GM18499 (cell line): ENCODE measurements around the gene KLHL40.

Source experiments
- ATAC-seq: cut with Tn5 transposase; IDR thresholded peaks from one replicate; pipeline ENCODE4 v1.9.1; 2021; ENCODE audit warnings: moderate number of reproducible peaks; ENCODE audit not compliant: insufficient read depth, unreplicated experiment

The KLHL40 gene

DNA sequence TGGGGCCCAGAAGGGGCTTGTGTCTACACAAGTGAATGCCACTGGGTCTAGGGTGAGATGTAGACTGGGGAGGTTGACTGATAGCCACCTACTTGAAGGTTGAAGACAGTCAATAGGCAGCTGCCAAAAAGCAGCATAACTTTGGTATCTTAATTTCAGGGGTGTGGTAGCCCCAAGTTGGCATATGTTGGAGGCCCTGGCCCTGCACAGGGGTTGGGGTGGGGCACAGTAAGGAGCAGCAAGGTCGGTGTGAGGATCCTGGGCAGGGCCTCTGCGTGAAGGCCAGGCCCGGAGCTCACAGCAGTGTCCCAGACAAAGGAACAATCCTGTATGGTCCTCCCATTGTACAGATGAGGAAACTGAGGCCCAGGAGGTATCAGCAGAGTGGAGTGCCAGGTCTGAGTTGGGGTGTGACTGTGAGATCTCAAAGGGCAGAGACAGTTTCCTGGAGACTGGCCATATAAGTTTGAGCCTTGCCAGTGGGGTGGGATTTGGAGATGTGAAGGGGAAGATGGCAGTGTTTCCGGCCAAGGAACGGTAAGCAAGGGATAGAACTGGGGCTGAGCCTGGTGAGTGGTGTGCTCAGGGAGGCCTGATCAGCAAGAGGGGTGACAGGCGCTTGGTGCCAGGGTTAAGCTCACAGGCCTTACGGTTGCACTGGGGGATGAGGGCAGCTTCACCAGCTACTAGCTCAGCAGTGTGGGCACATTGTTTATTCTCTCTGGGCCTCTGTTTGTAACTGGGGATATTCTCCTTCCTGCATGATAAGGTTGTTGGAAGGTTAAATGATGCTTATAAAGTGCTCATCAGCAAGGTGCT is 1.7 kb downstream of the KLHL40 start:
- ATAC-seq: no peak

DNA sequence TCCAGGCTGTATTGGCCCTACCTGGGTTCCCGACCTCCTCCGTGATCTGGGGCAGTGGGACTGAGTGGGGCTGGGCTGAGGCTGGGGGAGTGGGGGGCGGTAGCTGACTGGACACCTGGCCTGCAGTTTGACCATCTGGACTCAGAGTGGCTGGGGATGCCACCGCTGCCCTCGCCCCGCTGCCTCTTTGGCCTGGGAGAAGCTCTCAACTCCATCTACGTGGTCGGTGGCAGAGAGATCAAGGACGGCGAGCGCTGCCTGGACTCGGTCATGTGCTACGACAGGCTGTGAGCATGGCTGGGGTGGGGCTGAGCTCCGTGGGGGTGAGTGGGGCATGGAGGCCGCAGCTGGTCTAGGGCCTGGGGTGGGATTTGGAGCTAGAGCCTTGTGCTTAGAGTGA is 2.7 kb downstream of the KLHL40 start:
- ATAC-seq: no peak

DNA sequence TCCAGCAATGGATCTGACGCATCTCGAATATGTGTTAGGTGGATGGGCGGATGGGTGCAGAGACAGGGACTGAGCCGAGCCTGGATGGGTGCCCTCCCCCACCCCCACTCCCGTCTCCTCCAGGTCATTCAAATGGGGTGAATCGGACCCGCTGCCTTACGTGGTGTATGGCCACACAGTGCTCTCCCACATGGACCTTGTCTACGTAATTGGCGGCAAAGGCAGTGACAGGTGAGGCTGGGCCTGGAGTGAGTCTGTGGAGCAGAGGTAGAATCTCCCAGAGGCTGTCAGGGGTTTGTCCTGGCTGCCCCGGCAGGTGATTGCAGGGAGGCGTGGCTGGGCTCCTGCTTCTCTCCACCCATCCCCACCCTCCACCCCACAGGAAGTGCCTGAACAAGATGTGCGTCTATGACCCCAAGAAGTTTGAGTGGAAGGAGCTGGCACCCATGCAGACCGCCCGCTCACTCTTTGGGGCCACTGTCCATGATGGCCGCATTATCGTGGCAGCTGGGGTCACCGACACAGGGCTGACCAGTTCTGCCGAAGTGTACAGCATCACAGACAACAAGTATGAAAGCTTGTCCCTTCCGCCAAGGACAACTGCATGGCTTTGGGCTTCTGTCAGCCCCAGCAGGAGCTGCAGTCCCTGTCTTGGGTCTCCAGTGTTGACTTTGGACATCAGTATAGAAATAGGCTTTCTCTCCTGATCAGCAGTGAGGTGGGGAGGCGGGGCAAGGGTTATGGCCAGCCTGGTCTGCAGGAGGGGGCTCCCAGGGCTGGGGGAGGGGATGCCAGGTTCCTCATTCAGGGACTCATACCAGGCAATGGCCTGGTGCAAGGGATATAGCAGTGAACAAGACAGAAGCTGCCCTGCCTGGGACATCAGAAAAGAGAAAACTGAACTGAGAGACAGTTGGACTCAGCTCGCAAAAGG is 3.4 kb downstream of the KLHL40 start:
- ATAC-seq: no peak

DNA sequence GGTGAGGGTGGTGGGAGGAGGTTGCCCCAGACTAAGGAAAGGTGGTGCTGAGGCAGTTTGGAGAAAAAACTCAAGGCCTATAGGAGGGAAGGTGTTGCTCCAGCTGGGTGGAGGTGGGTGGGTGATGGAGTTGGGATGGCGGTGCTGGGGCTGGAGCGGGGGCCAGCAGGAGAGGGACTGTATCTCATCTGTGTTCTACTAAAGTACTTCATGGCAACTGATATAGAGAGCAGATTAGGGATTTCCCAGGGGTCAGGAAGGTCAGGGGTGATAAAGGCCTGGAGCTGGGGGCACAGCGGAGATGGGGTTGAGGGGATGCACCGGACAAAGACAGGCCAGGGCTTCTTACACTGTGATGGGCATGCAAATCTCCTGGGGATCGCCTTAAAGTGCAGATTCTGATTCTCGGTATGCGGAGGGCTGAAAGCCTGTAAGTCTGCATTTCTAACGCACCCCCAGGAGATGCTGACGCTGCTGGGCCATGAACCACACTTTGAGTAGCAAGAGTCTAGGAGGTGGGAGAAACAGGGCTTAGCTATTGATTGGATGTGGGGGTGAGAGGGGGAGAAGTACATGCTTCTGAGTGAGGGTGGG is 4.2 kb downstream of the KLHL40 start:
- no peak for ATAC-seq

DNA sequence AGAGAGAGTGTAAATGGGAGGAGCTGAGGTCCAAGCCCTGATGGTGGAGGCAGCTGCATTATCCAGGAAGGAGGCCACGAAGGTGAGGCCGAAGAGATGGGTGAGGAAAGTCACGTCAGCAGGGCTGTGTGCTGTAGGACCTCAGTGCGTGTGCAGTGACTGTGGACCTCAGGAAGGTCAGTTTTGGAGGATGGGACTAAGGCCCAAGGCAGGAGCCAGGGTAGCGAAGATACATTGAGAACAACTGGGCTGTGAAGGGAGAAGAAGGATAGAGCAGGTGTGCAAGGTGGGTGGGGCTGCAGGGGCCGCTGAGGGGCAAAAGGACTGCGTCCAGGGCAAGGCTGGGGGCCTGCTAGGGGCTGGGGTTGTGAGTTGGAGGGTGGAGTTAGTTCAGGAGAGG is 4.9 kb downstream of the KLHL40 start:
- ATAC-seq: no peak

DNA sequence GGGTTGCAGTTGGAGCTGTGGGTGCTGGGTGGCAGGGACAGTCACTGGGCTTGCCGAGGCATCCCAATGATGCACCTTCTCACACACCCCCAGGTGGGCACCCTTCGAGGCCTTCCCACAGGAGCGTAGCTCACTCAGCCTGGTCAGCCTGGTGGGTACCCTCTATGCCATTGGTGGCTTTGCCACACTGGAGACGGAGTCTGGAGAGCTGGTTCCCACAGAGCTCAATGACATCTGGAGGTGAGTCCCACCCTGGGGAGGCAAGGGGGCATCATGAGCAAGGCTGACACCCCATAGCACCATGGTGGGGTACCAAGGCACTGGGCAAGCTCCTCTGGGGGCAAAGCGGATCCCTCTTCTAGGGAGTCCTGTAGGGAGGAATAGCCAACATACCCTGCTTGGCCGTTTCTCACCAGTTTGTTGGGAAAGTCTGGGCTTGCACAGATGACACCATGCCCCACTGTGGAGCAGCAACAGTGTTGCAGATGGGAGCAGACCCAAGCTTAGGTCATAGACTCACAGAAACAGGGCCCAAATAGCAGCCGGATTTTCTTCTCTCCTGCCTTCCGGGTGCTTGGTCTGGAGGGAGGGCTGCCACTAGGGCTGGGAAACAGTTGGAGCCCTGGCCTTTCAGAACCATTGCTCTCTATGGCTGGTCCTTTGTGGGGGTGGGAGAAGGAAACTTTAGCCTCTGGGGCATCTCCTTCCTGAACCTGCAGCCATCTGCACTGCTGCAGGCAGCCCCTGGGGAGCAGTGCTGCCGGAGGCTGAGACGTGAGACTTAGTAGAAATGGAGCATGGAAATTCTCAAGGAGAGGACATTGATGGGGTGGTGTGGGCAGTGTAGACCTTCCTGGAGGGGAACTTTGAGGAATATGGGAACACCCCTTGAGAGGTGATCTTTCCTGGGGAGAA is 5.7 kb downstream of the KLHL40 start:
- ATAC-seq: no peak

DNA sequence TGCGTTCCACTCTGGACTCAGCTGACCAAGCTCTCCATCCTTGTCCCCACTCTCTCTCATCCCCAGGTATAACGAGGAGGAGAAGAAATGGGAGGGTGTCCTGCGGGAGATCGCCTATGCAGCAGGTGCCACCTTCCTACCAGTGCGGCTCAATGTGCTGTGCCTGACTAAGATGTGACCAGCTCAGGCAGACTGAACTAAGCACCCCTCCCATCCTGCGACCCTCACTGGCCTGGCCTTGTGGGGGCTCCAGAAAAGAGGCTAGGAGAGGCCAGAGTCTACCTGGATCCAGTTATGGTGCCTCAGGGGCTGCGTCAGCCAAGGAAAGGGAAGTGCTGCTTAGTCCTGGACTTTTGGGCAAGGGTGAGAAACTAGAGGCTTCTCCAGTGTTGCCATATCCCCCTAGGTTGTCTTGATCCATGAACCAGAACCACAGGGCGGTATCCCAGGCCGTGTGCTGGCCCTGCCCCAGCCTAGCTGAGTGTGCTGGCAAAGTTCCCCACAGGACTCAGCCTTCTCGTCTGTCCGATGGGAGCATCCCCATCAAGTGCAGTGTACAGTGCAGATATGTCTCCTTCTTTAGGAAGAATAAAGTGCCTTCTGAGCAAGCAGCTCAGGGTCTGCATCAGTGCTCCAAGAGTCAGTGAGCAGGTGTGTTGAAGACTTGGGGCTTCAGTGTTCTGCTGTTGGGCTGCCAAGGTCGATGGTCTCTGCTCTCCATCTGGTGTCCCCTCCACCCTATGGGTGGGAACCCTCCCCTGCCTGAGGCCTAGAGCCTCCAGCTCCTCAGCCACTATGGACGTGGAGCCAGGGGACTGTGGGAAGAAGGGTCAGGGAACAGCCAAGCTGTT is 6.7 kb downstream of the KLHL40 start:
- no peak for ATAC-seq

DNA sequence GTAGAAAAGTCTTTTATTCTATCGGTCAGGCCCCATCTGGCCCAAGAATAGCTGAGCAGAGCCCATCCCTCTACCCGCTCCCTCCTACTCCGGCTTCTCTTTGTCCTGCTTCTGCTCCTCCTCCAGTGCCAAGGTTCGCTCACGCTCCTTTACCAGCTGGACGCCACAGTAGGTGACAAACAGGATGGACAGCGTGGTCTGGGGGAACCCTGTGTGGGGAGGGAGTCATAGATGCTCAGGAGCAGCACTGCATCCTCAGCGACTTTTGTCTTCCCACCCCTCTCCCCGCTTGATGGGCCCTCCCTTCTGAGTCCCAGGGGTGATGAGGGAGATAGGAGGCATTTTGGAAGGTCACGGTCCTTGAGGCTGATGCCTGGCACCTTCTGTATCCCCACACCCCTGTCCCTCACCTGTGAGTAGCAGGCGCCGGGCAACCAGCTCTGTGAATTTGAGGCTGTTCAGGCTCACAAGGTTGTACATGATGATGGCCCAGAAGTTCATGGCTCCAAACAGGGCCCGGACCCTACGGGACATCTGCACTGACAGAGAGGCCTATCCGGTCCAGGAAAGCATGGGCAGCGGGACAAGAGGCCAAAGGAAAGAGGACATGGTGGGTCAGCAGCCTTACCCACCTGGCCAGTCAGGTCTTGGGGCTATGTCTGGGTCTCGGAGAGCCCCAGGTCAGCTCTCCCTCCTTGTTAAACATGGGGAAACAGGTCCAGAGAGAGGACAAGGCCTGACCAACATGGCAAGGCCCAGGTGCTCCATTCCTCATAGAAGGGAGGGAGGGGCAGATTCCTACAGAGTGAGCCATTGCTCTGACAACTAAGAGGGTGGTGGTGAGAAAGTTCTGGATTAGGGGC is 7.6 kb downstream of the KLHL40 start:
- no peak for ATAC-seq

DNA sequence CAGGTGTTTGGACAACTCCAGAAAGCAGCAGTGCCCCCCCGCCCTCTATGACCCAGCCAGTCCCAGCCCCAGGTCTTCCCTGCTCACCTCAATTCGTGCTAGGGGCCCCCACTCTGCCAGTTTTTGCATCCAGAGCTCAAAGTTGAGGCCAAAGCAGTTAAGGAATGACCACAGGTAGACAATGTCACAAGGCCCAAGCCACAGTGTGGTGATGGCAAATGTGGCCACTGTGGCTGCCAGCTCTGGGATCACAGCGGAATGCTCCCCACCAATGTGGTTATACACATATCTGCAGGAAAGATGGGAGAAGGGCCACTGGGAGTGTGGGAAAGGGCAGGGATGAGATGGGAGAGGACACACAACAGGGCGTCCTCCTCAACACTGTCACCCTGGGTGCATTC is 8.2 kb downstream of the KLHL40 start:
- no peak for ATAC-seq

DNA sequence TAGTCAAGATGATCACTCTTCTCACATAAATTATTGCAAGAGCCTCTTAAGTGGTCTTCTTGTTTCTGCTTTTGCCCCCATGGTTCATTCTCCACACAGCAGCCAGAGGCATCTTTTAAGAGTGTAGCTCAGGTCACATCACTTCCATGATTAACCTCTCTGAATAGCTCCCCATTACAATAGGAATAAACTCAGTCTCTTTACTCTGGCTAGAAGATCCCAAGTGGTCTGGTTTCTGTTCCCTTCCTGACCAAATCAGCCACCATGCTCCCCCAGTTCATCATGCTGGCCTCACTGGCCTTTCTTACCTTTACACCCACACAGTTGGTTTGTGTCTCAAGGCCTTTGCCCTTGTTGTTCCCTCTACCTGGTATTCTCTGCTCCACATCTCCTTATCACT is 9.0 kb downstream of the KLHL40 start:
- no peak for ATAC-seq

DNA sequence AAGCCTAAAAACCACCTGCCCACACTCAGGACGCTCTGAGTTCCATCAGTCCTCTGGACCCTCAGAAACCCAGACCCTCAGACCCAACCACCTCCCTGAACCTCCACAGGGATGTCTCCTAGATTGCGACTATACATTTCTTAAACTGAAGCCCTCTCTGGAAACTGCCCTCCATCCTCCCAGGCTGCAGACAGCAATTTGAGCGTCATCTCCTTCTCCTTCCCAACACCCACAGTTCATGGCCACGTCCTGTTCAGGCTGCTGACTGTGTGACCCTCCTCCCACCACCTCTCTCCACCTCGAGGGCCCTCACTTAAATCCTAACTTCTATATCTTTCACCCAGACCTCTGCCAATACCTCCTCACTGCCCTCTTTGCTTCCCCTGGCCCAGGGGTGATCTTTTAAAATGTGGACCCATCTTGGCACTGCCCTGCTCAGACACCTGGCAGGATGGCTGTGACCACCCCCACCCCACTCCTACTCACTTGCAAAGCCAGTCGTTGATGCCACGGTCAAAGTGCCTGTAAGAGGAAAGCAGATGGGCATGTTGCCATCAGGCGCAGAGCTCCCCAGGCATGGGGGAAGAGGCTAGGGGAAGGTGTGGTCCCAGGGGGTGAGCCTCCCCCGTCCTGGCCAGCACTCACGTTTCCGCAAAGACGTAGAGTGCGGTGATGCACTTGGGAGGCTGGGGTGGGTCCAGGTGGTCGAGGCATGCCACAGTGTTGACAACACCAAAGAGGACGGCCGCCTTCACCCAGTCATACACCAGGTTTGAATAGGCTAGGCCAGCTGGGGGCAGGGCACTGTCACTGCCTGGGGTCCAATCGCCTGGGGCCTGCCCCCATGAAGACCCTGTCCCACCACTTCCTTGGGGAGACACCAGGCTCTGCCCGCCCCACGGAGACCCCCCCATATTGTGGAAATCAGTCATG is 11.3 kb downstream of the KLHL40 start:
- ATAC-seq: no peak

DNA sequence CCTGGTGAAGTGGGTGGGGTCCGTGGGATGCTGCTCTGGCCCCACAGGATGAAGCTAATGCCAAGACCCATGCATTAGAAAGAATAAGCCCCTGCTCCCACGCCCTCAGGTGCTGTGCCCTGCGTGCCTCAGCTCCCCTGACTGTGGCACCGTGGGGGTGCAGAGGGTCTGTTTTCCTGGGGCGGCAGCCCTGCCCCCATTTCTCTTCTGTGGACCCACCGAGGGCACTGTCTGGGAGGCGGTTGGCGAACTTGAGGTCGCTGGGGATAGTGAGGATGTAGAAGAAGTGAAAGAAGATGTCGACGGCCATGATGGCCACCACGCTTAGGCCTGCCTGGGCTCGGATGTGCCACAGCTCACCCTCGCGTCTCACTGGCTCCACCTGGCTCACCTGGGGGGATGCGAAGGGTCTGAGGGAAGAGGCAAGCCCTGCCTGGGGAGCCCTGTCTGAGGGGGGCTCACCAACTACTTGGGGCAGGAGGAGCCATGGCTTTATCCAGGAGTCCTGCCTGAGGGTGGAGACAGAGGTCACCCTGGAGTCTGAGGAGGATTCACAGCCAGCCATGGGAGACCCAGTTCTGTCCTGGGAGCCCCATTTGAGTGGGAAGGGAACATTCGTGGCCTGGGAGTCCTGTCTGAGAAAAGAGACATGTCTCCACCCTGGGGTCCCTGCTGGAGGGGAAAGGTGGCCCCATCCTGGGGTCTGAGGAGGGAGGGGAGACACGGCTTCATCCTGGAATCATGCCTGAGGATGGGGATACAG is 12.1 kb downstream of the KLHL40 start:
- no peak for ATAC-seq

DNA sequence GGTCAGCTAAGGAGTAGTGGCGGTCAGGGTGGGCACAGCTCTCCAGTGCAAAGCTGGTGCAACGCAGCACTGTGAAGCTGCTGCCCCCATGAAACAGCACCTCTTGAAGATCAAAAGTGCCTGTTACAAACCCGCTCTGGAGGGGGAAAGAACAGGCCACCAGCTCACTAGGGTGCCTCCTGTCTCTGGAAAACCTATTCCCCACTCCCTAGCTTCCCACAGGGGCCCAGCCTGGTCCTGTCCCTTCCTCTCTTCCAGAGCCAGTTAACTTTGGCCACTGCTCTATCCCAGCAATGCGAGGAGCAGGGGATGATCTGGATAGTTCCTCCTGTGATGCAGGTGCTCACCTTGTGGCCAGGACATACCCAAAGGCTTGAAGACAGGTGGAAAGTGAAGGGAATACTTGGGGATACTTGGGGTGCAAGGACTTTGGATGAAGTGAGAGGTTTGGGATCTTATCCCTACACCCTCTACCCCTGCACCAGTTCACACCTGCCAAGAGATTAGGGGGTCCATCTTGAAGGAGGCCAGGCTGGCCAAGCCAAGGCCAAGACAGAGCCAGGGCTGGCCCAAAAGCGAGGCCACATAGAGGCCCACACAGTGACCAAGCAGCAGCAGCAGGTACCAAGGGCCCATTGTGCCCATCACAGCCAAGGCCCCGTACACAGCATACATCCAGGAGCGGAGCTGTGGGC is 13.0 kb downstream of the KLHL40 start:
- ATAC-seq: no peak

DNA sequence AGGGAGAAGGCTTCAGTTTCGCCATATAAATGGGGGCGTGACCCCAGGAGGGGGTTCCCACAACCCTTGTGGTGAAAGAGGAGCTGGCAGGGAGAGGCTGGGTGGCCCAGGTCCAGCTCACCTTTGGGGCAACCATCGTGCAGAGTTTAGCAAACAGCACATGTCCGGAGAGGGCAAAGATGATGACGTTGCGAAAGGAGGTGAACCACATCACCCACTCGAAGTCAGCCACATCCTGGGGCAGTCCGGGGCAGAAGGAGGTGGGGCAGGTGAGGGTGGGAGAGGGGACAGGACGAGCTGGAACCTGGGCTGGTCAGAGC is 13.5 kb downstream of the KLHL40 start:
- ATAC-seq: no peak

DNA sequence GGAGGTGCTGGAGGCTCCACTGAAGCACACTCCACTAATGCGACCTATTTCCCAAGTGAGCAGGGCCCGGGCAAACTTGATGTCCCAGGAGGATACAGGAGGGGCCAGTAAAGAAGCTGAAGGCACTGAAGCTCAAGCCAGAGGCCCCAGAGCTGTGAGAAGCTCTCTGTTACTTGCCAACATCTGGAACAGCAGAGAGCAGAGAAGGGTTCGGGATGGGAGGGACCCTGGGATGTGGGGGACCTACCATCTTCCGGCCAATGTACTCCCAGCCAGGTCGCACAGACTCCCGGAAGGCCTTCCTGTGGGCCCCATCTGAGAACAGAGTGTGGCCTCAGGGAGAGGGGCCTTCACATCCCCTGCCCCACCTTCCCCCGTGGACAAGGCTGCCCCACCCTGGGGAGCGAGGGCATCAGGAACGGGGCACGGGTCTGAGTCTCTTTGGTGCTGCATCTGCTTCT is 14.2 kb downstream of the KLHL40 start:
- ATAC-seq: no peak
